KMS-11 (cell line): ENCODE measurements around the gene ZNF609.

Experiments used
- H2AFZ ChIP-seq: fragments of 200-600 bp; sonication (generic); 2 replicates; pipeline ENCODE4 v1.6.1; 2016; ENCODE audit warnings: antibody characterized with exemption, mixed run types, low read depth
- H3K27ac ChIP-seq: fragments of 200-600 bp; sonication (generic); 2 replicates; pipeline ENCODE4 v1.6.1; 2016; ENCODE audit warnings: mild to moderate bottlenecking, mixed run types
- H3K27me3 ChIP-seq: fragments of 200-600 bp; sonication (generic); 2 replicates; pipeline ENCODE4 v1.6.1; 2017; ENCODE audit warnings: mild to moderate bottlenecking, low read depth, mixed run types, moderate library complexity; ENCODE audit not compliant: insufficient read depth
- H3K36me3 ChIP-seq: fragments of 200-600 bp; sonication (generic); 2 replicates; pipeline ENCODE4 v1.6.1; 2017; ENCODE audit warnings: mild to moderate bottlenecking, mixed run types; ENCODE audit not compliant: insufficient read depth
- H3K4me1 ChIP-seq: fragments of 200-600 bp; sonication (generic); 2 replicates; pipeline ENCODE4 v1.6.1; 2016; ENCODE audit warnings: mild to moderate bottlenecking, low read depth, mixed run types; ENCODE audit not compliant: poor library complexity, severe bottlenecking
- H3K4me2 ChIP-seq: fragments of 200-600 bp; sonication (generic); 2 replicates; pipeline ENCODE4 v1.7.0; 2016; ENCODE audit warnings: mild to moderate bottlenecking, mixed run types
- H3K4me3 ChIP-seq: fragments of 200-600 bp; sonication (generic); IDR thresholded peaks from 2 replicates; pipeline ENCODE4 v1.6.1; 2017; ENCODE audit warnings: low read depth, low read length, mixed read lengths; ENCODE audit not compliant: insufficient read depth
- H3K79me2 ChIP-seq: fragments of 200-600 bp; sonication (generic); 2 replicates; pipeline ENCODE4 v1.6.1; 2016; ENCODE audit warnings: low read depth, mixed run types; ENCODE audit not compliant: insufficient read depth
- H3K9ac ChIP-seq: fragments of 200-600 bp; sonication (generic); 2 replicates; pipeline ENCODE4 v1.6.1; 2016; ENCODE audit warnings: mild to moderate bottlenecking, mixed run types
- H4K20me1 ChIP-seq: fragments of 200-600 bp; sonication (generic); 2 replicates; pipeline ENCODE4 v1.6.1; 2016; ENCODE audit warnings: mild to moderate bottlenecking, mixed run types; ENCODE audit not compliant: insufficient read depth
- CTCF ChIP-seq: fragments of 200-600 bp; sonication (generic); conservative IDR thresholded peaks from 2 replicates; pipeline ENCODE4 v1.6.1; 2017; ENCODE audit warnings: low read depth, mild to moderate bottlenecking, antibody characterized with exemption, low read length, moderate library complexity, mixed read lengths

The ZNF609 gene

GRCh38 chr15:64614519-64614918 is 154.1 kb downstream of the ZNF609 start:
- H3K79me2 ChIP-seq, result peaks cover 82% of the 10 kb centered on the region
- TF ChIP-seq CTCF, result no peak
- peaks cover 60% of the 10 kb centered on the region for H3K4me1 ChIP-seq

GRCh38 chr15:64617727-64618126 is 157.3 kb downstream of the ZNF609 start:
- no peak for TF ChIP-seq CTCF
- no peak overlapping the region for H2AFZ ChIP-seq
- H3K36me3 ChIP-seq, result no peaks in the 10 kb centered on the region
- H4K20me1 ChIP-seq, result no peaks in the 10 kb centered on the region
- peaks cover 63% of the 10 kb centered on the region for H3K4me1 ChIP-seq
- H3K4me2 ChIP-seq, result no peak overlapping the region
- H3K27me3 ChIP-seq, result no peaks in the 10 kb centered on the region
- no peak overlapping the region for H3K9ac ChIP-seq
- H3K79me2 ChIP-seq, result peaks cover 87% of the 10 kb centered on the region
- H3K27ac ChIP-seq, result no peak overlapping the region
- no peak overlapping the region for H3K4me3 ChIP-seq

More at GRCh38 chr15:64614519-64614918, 154.1 kb downstream of the ZNF609 start:
- Histone ChIP-seq H3K36me3 (no peaks in the 10 kb centered on the region), H3K27me3 (no peaks in the 10 kb centered on the region), H3K27ac (no peak overlapping the region), H3K9ac (no peak overlapping the region), H2AFZ (no peak overlapping the region), H3K4me2 (no peak overlapping the region), H4K20me1 (peaks cover 3% of the 10 kb centered on the region; the same call in 1 of the 2 replicates), H3K4me3 (no peak overlapping the region)

- Histone ChIP-seq H3K36me3 (no peaks in the 10 kb centered on the region), H3K79me2 (peaks cover 84% of the 10 kb centered on the region), H4K20me1 (no peaks in the 10 kb centered on the region), H2AFZ (no peak overlapping the region), H3K4me3 (no peak overlapping the region), H3K27me3 (no peaks in the 10 kb centered on the region), H3K27ac (no peak overlapping the region), H3K4me2 (no peak overlapping the region), H3K4me1 (peaks cover 68% of the 10 kb centered on the region), H3K9ac (no peak overlapping the region)
- TF ChIP-seq CTCF, result no peak
Observed at GRCh38 chr15:64618138-64618537, 157.8 kb downstream of the ZNF609 start.

GRCh38 chr15:64618540-64618939 is 158.2 kb downstream of the ZNF609 start:
- Histone ChIP-seq H3K79me2 (peaks cover 84% of the 10 kb centered on the region), H3K27me3 (no peaks in the 10 kb centered on the region), H3K4me2 (no peak overlapping the region), H3K27ac (no peak overlapping the region), H3K9ac (no peak overlapping the region), H3K4me3 (no peak overlapping the region), H2AFZ (no peak overlapping the region), H4K20me1 (no peaks in the 10 kb centered on the region), H3K4me1 (peaks cover 72% of the 10 kb centered on the region), H3K36me3 (no peaks in the 10 kb centered on the region)
- no peak for TF ChIP-seq CTCF
